CD4-positive, alpha-beta T cell treated with Interleukin-21 for 1 hour (primary cell): ENCODE measurements around the gene RUNX1.

Experiments
- DNase-seq: peaks from one replicate; pipeline ENCODE4 v3.0.0-alpha.2; 2020

RUNX1 gene

GRCh38 chr21:34938089-34938764 lies 110.9 kb downstream of the RUNX1 start:
- no peak for DNase-seq

- DNase-seq = no peak
Measured at GRCh38 chr21:34936883-34937563, 112.1 kb downstream of the RUNX1 start.

GRCh38 chr21:34936371-34936789 lies 112.7 kb downstream of the RUNX1 start:
- DNase-seq = peak; percentile 46

GRCh38 chr21:34935898-34936297 lies 113.2 kb downstream of the RUNX1 start:
- DNase-seq = no peak

- peak; percentile 18 for DNase-seq
Measured at GRCh38 chr21:34935452-34935851, 113.7 kb downstream of the RUNX1 start.

- DNase-seq = no peak
Measured at GRCh38 chr21:34934350-34934749, 114.8 kb downstream of the RUNX1 start.

GRCh38 chr21:34933609-34934335 lies 115.3 kb downstream of the RUNX1 start:
- DNase-seq = peak; percentile 81

GRCh38 chr21:34932233-34932632 lies 116.9 kb downstream of the RUNX1 start:
- DNase-seq = no peak

- DNase-seq = no peak
Measured at GRCh38 chr21:34930971-34931370, 118.1 kb downstream of the RUNX1 start.

- DNase-seq = no peak
Measured at GRCh38 chr21:34928637-34929036, 120.5 kb downstream of the RUNX1 start.

- DNase-seq = no peak
Measured at GRCh38 chr21:34927992-34928391, 121.1 kb downstream of the RUNX1 start.

GRCh38 chr21:34926803-34927467 lies 122.2 kb downstream of the RUNX1 start:
- no peak for DNase-seq

GRCh38 chr21:34925597-34925996 lies 123.5 kb downstream of the RUNX1 start:
- no peak for DNase-seq

GRCh38 chr21:34924771-34925419 lies 124.2 kb downstream of the RUNX1 start:
- DNase-seq = no peak

- DNase-seq = no peak
Measured at GRCh38 chr21:34924194-34924593, 124.9 kb downstream of the RUNX1 start.

- DNase-seq = no peak
Measured at GRCh38 chr21:34923626-34924025, 125.5 kb downstream of the RUNX1 start.

GRCh38 chr21:34923202-34923601 lies 125.9 kb downstream of the RUNX1 start:
- no peak for DNase-seq

GRCh38 chr21:34922479-34922878 lies 126.6 kb downstream of the RUNX1 start:
- DNase-seq = no peak

GRCh38 chr21:34921151-34921550 lies 128.0 kb downstream of the RUNX1 start:
- DNase-seq = no peak

- DNase-seq = no peak
Measured at GRCh38 chr21:34919406-34919805, 129.7 kb downstream of the RUNX1 start.

- no peak for DNase-seq
Measured at GRCh38 chr21:34916446-34916845, 132.7 kb downstream of the RUNX1 start.

- DNase-seq = no peak
Measured at GRCh38 chr21:34915364-34915841, 133.7 kb downstream of the RUNX1 start.

- no peak for DNase-seq
Measured at GRCh38 chr21:34914239-34914638, 134.9 kb downstream of the RUNX1 start.
